Mesendoderm (in vitro differentiated cells): ENCODE measurements around the gene JUNB. TPM values are rescaled to one million over a fixed set of nuclear protein-coding genes. Genes with fewer than 3 reads are reported as not detected.

Experiments used
- DNase-seq: peaks from one replicate; pipeline ENCODE4 v3.0.0; 2013
- H2AK5ac ChIP-seq: 2 replicates; pipeline ENCODE4 v1.6.1; 2013; ENCODE audit warnings: low read length, inconsistent platforms
- H2BK120ac ChIP-seq: 2 replicates; pipeline ENCODE4 v1.6.1; 2013; ENCODE audit warnings: low read depth, mild to moderate bottlenecking, low read length, moderate library complexity, mixed read lengths
- H2BK15ac ChIP-seq: replicated peaks from 2 replicates; pipeline ENCODE4 v1.6.1; 2013; ENCODE audit warnings: low read depth, mild to moderate bottlenecking, moderate library complexity
- H2BK5ac ChIP-seq: 2 replicates; pipeline ENCODE4 v1.6.1; 2013; ENCODE audit warnings: low read length, inconsistent platforms
- H3K18ac ChIP-seq: 2 replicates; pipeline ENCODE4 v1.6.1; 2013; ENCODE audit warnings: mild to moderate bottlenecking, low read length, mixed read lengths
- H3K23ac ChIP-seq: one replicate; pipeline ENCODE4 v1.6.1; 2013; ENCODE audit warnings: low read length
- H3K27ac ChIP-seq: 2 replicates; pipeline ENCODE4 v1.5.1; 2013; ENCODE audit warnings: low read depth, mild to moderate bottlenecking, inconsistent platforms, low read length, moderate library complexity
- H3K27me3 ChIP-seq: 2 replicates; pipeline ENCODE4 v1.6.1; 2013; ENCODE audit warnings: low read length, control low read depth, mild to moderate bottlenecking, inconsistent platforms; ENCODE audit not compliant: insufficient read depth, poor library complexity
- H3K36me3 ChIP-seq: 2 replicates; pipeline ENCODE4 v1.6.1; 2013; ENCODE audit warnings: low read length, inconsistent platforms; ENCODE audit not compliant: control insufficient read depth, insufficient read depth
- H3K4ac ChIP-seq: one replicate; pipeline ENCODE4 v1.6.1; 2013; ENCODE audit warnings: low read depth, mild to moderate bottlenecking, low read length, moderate library complexity
- H3K4me1 ChIP-seq: 2 replicates; pipeline ENCODE4 v1.6.1; 2013; ENCODE audit warnings: low read depth, low read length, inconsistent platforms; ENCODE audit not compliant: control insufficient read depth
- H3K4me2 ChIP-seq: 2 replicates; pipeline ENCODE4 v1.6.1; 2013; ENCODE audit warnings: low read length
- H3K4me3 ChIP-seq: 2 replicates; pipeline ENCODE4 v1.5.1; 2013; ENCODE audit warnings: mild to moderate bottlenecking, low read length
- H3K56ac ChIP-seq: one replicate; pipeline ENCODE4 v1.6.1; 2013; ENCODE audit warnings: low read length
- H3K79me1 ChIP-seq: 2 replicates; pipeline ENCODE4 v1.6.1; 2013; ENCODE audit warnings: low read length, inconsistent platforms
- H3K79me2 ChIP-seq: 2 replicates; pipeline ENCODE4 v1.6.1; 2013; ENCODE audit warnings: mild to moderate bottlenecking, low read length; ENCODE audit not compliant: control insufficient read depth, insufficient read depth
- H3K9ac ChIP-seq: 2 replicates; pipeline ENCODE4 v1.6.1; 2013; ENCODE audit warnings: low read length, inconsistent platforms
- H4K5ac ChIP-seq: one replicate; pipeline ENCODE4 v1.6.1; 2013; ENCODE audit warnings: low read length
- H4K8ac ChIP-seq: one replicate; pipeline ENCODE4 v1.6.1; 2013; ENCODE audit warnings: low read depth, mild to moderate bottlenecking, control low read depth, low read length, moderate library complexity
- WGBS: extraction: QIAGEN DNeasy Blood & Tissue Kit; methylation state at CpG from one replicate; pipeline ENCODE4 v1.1.7; 2013; ENCODE audit warnings: low lambda C conversion rate, missing lambda C conversion rate; ENCODE audit not compliant: insufficient coverage; ENCODE audit errors: extremely low coverage; 5-methylcytosine and 5-hydroxymethylcytosine counted together
- polyA plus RNA-seq, 2 experiments: library from polyadenylated mRNA; stranded (reverse); fragments of 200-250 nt; gene quantifications; one replicate each; pipeline ENCODE4 v1.2.3, GENCODE V29; 2013

JUNB gene
- 2.2 TPM for polyA plus RNA-seq (2013, experiment 1 of 2)
- 2.5 TPM for polyA plus RNA-seq (2013, experiment 2 of 2)

DNA sequence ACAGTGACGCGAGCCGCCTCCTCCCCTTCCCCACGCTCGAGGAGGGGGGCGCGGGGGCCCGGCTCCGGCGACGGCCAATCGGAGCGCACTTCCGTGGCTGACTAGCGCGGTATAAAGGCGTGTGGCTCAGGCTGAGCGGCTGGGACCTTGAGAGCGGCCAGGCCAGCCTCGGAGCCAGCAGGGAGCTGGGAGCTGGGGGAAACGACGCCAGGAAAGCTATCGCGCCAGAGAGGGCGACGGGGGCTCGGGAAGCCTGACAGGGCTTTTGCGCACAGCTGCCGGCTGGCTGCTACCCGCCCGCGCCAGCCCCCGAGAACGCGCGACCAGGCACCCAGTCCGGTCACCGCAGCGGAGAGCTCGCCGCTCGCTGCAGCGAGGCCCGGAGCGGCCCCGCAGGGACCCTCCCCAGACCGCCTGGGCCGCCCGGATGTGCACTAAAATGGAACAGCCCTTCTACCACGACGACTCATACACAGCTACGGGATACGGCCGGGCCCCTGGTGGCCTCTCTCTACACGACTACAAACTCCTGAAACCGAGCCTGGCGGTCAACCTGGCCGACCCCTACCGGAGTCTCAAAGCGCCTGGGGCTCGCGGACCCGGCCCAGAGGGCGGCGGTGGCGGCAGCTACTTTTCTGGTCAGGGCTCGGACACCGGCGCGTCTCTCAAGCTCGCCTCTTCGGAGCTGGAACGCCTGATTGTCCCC, at the start of gene JUNB:
Gene JUNB (plus strand): TSS at position 142 of the 706 bp plus-strand sequence. CDS start 286 bp downstream, at position 428.
- peak within 1 kb of the TSS; percentile 97 for H3K4me2 ChIP-seq
- H2BK5ac ChIP-seq, result no peak within 1 kb of the TSS
- H3K4ac ChIP-seq, result no peak within 1 kb of the TSS
- peak within 1 kb of the TSS; percentile 80 for H3K23ac ChIP-seq
- no peak within 1 kb of the TSS for H4K8ac ChIP-seq
- H2AK5ac ChIP-seq, result no peak within 1 kb of the TSS
- no peak within 1 kb of the TSS for H2BK120ac ChIP-seq
- peaks cover 2% of the 10 kb centered on the region for H3K79me1 ChIP-seq
- H3K9ac ChIP-seq, result peak within 1 kb of the TSS; percentile 86
- peak; percentile 93 for DNase-seq
- peak within 1 kb of the TSS; percentile 56 for H3K4me3 ChIP-seq
- H3K56ac ChIP-seq, result peak within 1 kb of the TSS; percentile 93
- no peak within 1 kb of the TSS for H4K5ac ChIP-seq
- peaks cover 1% of the 10 kb centered on the region for H3K79me2 ChIP-seq
- WGBS, result no CpG with 5 or more reads among the region's 73 CpGs
- H3K36me3 ChIP-seq, result no peaks in the 10 kb centered on the region
- no peak within 1 kb of the TSS for H2BK15ac ChIP-seq
- H3K27me3 ChIP-seq, result no peaks in the 10 kb centered on the region
- peak within 1 kb of the TSS; percentile 69 for H3K27ac ChIP-seq
- H3K4me1 ChIP-seq, result peaks cover 20% of the 10 kb centered on the region
- peak within 1 kb of the TSS; percentile 30 for H3K18ac ChIP-seq

DNA sequence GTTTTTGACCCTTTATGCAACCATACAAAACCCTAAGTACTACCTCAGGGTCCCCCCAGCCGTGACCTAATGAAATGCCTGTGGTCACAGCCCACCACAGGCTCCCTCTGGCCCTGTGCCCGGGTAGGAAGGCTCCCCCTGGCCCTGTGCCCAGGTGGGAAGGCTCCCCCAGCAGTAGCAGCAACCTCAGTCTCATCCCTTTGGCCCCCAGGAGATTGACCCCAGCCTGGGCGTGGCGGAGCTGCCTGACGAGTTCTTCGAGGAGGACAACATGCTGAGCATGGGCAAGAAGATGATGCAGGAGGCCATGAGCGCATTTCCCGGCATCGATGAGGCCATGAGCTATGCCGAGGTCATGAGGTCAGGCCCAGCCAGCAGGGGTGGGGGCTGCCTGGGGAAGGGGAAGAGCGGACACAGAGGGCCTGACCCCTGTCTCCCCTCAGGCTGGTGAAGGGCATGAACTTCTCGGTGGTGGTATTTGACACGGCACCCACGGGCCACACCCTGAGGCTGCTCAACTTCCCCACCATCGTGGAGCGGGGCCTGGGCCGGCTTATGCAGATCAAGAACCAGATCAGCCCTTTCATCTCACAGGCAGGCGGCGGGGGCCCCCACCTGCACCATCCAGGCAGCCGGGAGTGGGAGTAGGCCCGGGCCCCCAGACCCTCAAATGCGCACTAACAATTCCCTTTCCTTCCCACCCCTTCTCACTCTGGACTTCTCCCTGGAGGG, 46.0 kb upstream of the JUNB start:
- DNase-seq, result no peak
- Histone ChIP-seq H2AK5ac (no peak overlapping the region), H3K79me2 (no peaks in the 10 kb centered on the region), H3K27me3 (no peaks in the 10 kb centered on the region), H2BK120ac (no peak overlapping the region), H4K5ac (no peak overlapping the region), H4K8ac (no peak overlapping the region), H3K4me3 (no peak overlapping the region), H2BK5ac (no peak overlapping the region), H3K79me1 (no peaks in the 10 kb centered on the region), H3K27ac (no peak overlapping the region), H3K23ac (no peak overlapping the region), H3K56ac (no peak overlapping the region), H3K36me3 (peaks cover 7% of the 10 kb centered on the region), H3K4me1 (no peaks in the 10 kb centered on the region), H3K4ac (no peak overlapping the region), H3K4me2 (no peak overlapping the region), H3K18ac (no peak overlapping the region), H3K9ac (no peak overlapping the region), H2BK15ac (no peak overlapping the region)
- WGBS, result no CpG with 5 or more reads among the region's 22 CpGs

DNA sequence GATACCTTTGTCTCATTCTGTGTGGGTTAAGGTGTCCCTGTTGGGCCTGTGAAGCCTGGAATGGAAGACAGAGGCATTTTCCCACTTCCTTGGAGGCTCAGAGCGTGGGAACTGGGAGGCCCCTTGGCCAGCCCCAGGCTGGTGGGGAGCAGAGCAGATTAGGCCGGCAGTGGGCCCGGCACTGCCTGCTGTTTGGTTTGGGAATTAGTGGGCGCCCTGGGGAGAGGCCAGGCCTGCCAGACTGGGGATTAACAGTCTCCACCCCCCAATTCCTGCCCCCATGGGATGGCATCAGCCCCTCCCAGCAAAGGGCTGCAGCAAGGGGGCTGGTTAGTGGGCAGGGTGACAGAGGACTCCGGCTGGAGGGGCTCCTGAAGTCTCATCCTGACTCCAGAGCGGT, 42.8 kb upstream of the JUNB start:
- Histone ChIP-seq H3K4ac (no peak overlapping the region), H4K8ac (no peak overlapping the region), H3K79me1 (no peaks in the 10 kb centered on the region), H3K18ac (no peak overlapping the region), H2BK120ac (no peak overlapping the region), H3K4me2 (no peak overlapping the region), H3K79me2 (no peaks in the 10 kb centered on the region), H4K5ac (no peak overlapping the region), H3K27ac (no peak overlapping the region), H2BK15ac (no peak overlapping the region), H3K4me3 (no peak overlapping the region), H3K4me1 (no peaks in the 10 kb centered on the region), H3K27me3 (no peaks in the 10 kb centered on the region), H3K56ac (no peak overlapping the region), H3K36me3 (peaks cover 7% of the 10 kb centered on the region), H3K9ac (no peak overlapping the region), H2AK5ac (no peak overlapping the region), H3K23ac (no peak overlapping the region), H2BK5ac (no peak overlapping the region)
- WGBS, result no CpG with 5 or more reads among the region's 6 CpGs
- peak; percentile 30 for DNase-seq

DNA sequence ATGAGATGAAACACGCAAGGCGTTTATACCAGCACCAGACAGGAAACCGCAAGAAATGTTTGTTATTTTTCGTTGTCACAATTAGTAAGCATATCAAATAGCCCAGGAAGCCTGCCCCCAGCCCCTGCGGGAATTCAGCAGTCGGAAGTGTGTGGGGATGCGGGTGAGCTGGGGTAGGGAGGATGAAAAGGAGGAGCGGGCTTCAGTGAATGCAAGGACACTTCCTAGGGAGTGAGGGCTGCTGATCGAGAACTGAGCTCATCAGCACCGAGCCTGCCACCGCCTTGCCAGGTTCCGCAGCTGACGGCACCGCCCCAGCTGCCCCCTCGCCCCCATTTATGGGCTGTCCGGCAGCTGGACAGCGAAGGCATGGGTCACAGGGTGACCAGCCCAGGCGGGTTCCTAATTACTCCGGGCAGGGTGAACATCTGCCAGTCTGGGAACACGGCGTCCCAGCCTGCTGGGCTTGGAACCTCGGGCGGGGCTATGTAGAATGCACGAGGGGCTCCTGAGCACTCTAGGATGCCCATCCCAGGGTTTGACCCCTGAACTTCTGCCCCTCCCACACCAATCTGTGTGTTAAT, 41.3 kb upstream of the JUNB start:
- H3K4me2 ChIP-seq, result no peak overlapping the region
- H3K4me1 ChIP-seq, result no peaks in the 10 kb centered on the region
- no peak for DNase-seq
- no peak overlapping the region for H2BK15ac ChIP-seq
- H3K23ac ChIP-seq, result no peak overlapping the region
- H3K79me2 ChIP-seq, result no peaks in the 10 kb centered on the region
- H3K4me3 ChIP-seq, result no peak overlapping the region
- H3K18ac ChIP-seq, result no peak overlapping the region
- peaks cover 7% of the 10 kb centered on the region for H3K36me3 ChIP-seq
- H4K8ac ChIP-seq, result no peak overlapping the region
- H3K27ac ChIP-seq, result no peak overlapping the region
- H2BK120ac ChIP-seq, result no peak overlapping the region
- H4K5ac ChIP-seq, result no peak overlapping the region
- no peak overlapping the region for H3K4ac ChIP-seq
- no peak overlapping the region for H3K9ac ChIP-seq
- no peaks in the 10 kb centered on the region for H3K27me3 ChIP-seq
- H3K79me1 ChIP-seq, result no peaks in the 10 kb centered on the region
- H3K56ac ChIP-seq, result no peak overlapping the region
- H2BK5ac ChIP-seq, result no peak overlapping the region
- no peak overlapping the region for H2AK5ac ChIP-seq
- no CpG with 5 or more reads among the region's 24 CpGs for WGBS

DNA sequence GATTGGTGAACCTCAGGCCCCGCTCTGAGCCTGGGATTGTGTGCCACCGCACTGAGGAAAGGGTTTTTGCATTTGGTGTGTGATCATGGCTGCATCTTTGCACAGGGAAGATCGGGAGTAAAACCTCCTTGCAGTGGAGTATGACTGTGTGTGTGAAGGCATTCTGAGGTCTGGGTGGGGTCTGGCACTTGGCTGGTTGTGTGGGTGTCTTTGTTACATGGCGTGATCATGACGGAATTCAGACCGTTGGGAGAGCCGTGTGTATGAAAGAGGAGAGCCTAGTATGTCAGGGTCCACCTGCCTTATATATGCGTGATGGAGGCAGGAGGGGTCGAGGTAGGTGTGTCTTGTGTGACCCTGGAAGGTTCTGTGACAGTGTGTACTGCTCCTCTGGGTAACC, 40.4 kb upstream of the JUNB start:
- no peak overlapping the region for H4K5ac ChIP-seq
- no peak overlapping the region for H3K4me3 ChIP-seq
- no peaks in the 10 kb centered on the region for H3K79me2 ChIP-seq
- H2AK5ac ChIP-seq, result no peak overlapping the region
- H3K4me2 ChIP-seq, result no peak overlapping the region
- H3K18ac ChIP-seq, result no peak overlapping the region
- H3K56ac ChIP-seq, result no peak overlapping the region
- peak overlapping the region; percentile 24 for H3K23ac ChIP-seq
- H2BK120ac ChIP-seq, result no peak overlapping the region
- no peak overlapping the region for H3K9ac ChIP-seq
- H3K27me3 ChIP-seq, result no peaks in the 10 kb centered on the region
- H3K4ac ChIP-seq, result no peak overlapping the region
- no peaks in the 10 kb centered on the region for H3K79me1 ChIP-seq
- H3K4me1 ChIP-seq, result no peaks in the 10 kb centered on the region
- no peak overlapping the region for H2BK5ac ChIP-seq
- no peak overlapping the region for H3K27ac ChIP-seq
- DNase-seq, result no peak
- H3K36me3 ChIP-seq, result peaks cover 5% of the 10 kb centered on the region
- WGBS, result no CpG with 5 or more reads among the region's 9 CpGs
- no peak overlapping the region for H4K8ac ChIP-seq
- no peak overlapping the region for H2BK15ac ChIP-seq
